Endothelial cell of umbilical vein (primary cell): ENCODE data around the gene CMSS1.

ENCODE experiments used
- CTCF ChIP-seq, 2 donors: IDR thresholded peaks; 1 replicate in 1 of 2; 2 replicates in 1 of 2; pipeline ENCODE4 v1.5.1; 2011; ENCODE audit warnings: low read length in 2 of 2, mild to moderate bottlenecking in 2 of 2, moderate library complexity in 2 of 2, control low read depth in 1 of 2, inconsistent platforms in 1 of 2, low read depth in 1 of 2; ENCODE audit not compliant: insufficient read depth in 1 of 2; ENCODE audit errors: extremely low read depth in 1 of 2
- EZH2 ChIP-seq: IDR thresholded peaks from 2 replicates; pipeline ENCODE4 v1.6.1; 2012; ENCODE audit warnings: borderline replicate concordance, low read depth, mild to moderate bottlenecking, moderate library complexity, low read length, inconsistent platforms; ENCODE audit not compliant: severe bottlenecking
- JUN ChIP-seq: IDR thresholded peaks from 2 replicates; pipeline ENCODE4 v1.6.1; 2011; ENCODE audit warnings: borderline replicate concordance, low read depth; ENCODE audit not compliant: insufficient read length, insufficient read depth
- MAX ChIP-seq: IDR thresholded peaks from 2 replicates; pipeline ENCODE4 v1.6.1; 2011; ENCODE audit not compliant: insufficient read depth, insufficient read length
- MYC ChIP-seq: IDR thresholded peaks from one replicate; pipeline ENCODE4 v1.6.1; 2011; ENCODE audit warnings: mild to moderate bottlenecking, low read depth, low read length
- POLR2A ChIP-seq: IDR thresholded peaks from 2 replicates; pipeline ENCODE4 v1.6.1; 2012; ENCODE audit warnings: low read depth, mild to moderate bottlenecking, control low read depth, low read length
- POLR2AphosphoS5 ChIP-seq: IDR thresholded peaks from 2 replicates; pipeline ENCODE4 v1.6.1; 2012; ENCODE audit warnings: low read depth, mild to moderate bottlenecking, control low read depth, low read length, moderate library complexity; ENCODE audit not compliant: insufficient read depth

GRCh38 chr3:100136921-100137320 lies 319.3 kb downstream of the CMSS1 start:
- TF ChIP-seq JUN (no peak), CTCF (IDR thresholded peaks at IDR 0.05; ENCODE audit: extremely low read depth in 1 of 2, insufficient read depth in 1 of 2, low read depth in 1 of 2, low read length in 2 of 2) (no peak), POLR2AphosphoS5 (no peak), POLR2A (no peak), EZH2 (no peak), MAX (no peak), MYC (no peak)
